Vagina (tissue), 2 donors: ENCODE data around the gene ABCA13. TPM values are rescaled to one million over a fixed set of nuclear protein-coding genes. Genes with fewer than 3 reads are reported as not detected.

Source experiments
- DNase-seq, 2 donors: peaks; one replicate each; pipeline ENCODE4 v3.0.0-alpha.2; 2017; ENCODE audit errors: extremely low spot score in 2 of 2
- H3K27ac ChIP-seq: fragments of 200-600 bp; sonication (generic); one replicate; pipeline ENCODE4 v1.5.1; 2019
- H3K27me3 ChIP-seq: fragments of 200-600 bp; sonication (generic); one replicate; pipeline ENCODE4 v1.5.1; 2019
- H3K36me3 ChIP-seq, 2 donors: fragments of 200-600 bp; sonication (generic); one replicate each; pipeline ENCODE4 v1.5.1; 2017 to 2019
- H3K4me1 ChIP-seq: fragments of 200-600 bp; sonication (generic); one replicate; pipeline ENCODE4 v1.5.1; 2019
- H3K4me3 ChIP-seq, 2 donors: fragments of 200-600 bp; sonication (generic); 1 replicate in 1 of 2; 2 replicates in 1 of 2; pipeline ENCODE4 v1.5.1; 2016 to 2019
- H3K9me3 ChIP-seq: fragments of 200-600 bp; sonication (generic); one replicate; pipeline ENCODE4 v1.5.1; 2019
- CTCF ChIP-seq, 3 experiments: fragments of 450-650 bp in 2 of 3; fragments of 200-600 bp in 1 of 3; sonication (generic) in 1 of 3; IDR thresholded peaks; one replicate each; pipeline ENCODE4 v1.5.1; 2017 to 2019; ENCODE audit warnings: antibody characterized with exemption in 3 of 3, mild to moderate bottlenecking in 2 of 3, moderate library complexity in 2 of 3
- POLR2A ChIP-seq, 2 donors: fragments of 450-650 bp; IDR thresholded peaks; one replicate each; pipeline ENCODE4 v1.6.1; 2017; ENCODE audit warnings: antibody characterized with exemption in 2 of 2, mild to moderate bottlenecking in 2 of 2, moderate library complexity in 2 of 2
- POLR2AphosphoS5 ChIP-seq, 2 donors: sonication (generic); formaldehyde crosslinking; IDR thresholded peaks; one replicate each; pipeline ENCODE4 v1.9.0; 2017; ENCODE audit warnings: antibody characterized with exemption in 2 of 2, mild to moderate bottlenecking in 2 of 2, low read depth in 1 of 2; ENCODE audit not compliant: insufficient read depth in 1 of 2
- intact Hi-C: fragments of 100-400 bp; cut with DNase I; formaldehyde crosslinking; loops from one replicate; pipeline ENCODE4 v1.15.1; 2023
- total RNA-seq: library from RNA; depleted of rRNA; stranded (reverse); fragments of >200 nt; gene quantifications from one replicate; pipeline ENCODE4 v1.2.3, GENCODE V29; 2016

Gene ABCA13
- total RNA-seq, 1 donor from 2014 or later = under 0.01 TPM

- Histone ChIP-seq H3K27ac (no peak overlapping the region), H3K27me3 (no peaks in the 10 kb centered on the region), H3K9me3 (no peaks in the 10 kb centered on the region), H3K36me3 (no peaks in the 10 kb centered on the region), H3K4me1 (no peaks in the 10 kb centered on the region), H3K4me3 (no peak overlapping the region)
- DNase-seq = no peak
- intact Hi-C loops = no loop called here
- TF ChIP-seq POLR2AphosphoS5 (IDR thresholded peaks at IDR 0.05; ENCODE audit: insufficient read depth in 1 of 2, low read depth in 1 of 2) = no peak
- no peak for TF ChIP-seq CTCF (IDR thresholded peaks at IDR 0.05)
- no peak for TF ChIP-seq POLR2A (IDR thresholded peaks at IDR 0.05)
These were observed 22.9 kb upstream of the ABCA13 start for GRCh38 chr7:48148311-48148710.

- Histone ChIP-seq H3K9me3 (no peaks in the 10 kb centered on the region), H3K27me3 (no peaks in the 10 kb centered on the region), H3K4me3 (no peak overlapping the region), H3K4me1 (no peaks in the 10 kb centered on the region), H3K27ac (no peak overlapping the region), H3K36me3 (no peaks in the 10 kb centered on the region)
- intact Hi-C loops = no loop called here
- TF ChIP-seq POLR2A (IDR thresholded peaks at IDR 0.05) (no peak), POLR2AphosphoS5 (IDR thresholded peaks at IDR 0.05; ENCODE audit: insufficient read depth in 1 of 2, low read depth in 1 of 2) (no peak), CTCF (IDR thresholded peaks at IDR 0.05) (no peak)
- DNase-seq = no peak
These were observed 22.2 kb upstream of the ABCA13 start for GRCh38 chr7:48149058-48149457.

- Histone ChIP-seq H3K4me3 (no peak overlapping the region), H3K9me3 (no peaks in the 10 kb centered on the region), H3K27me3 (no peaks in the 10 kb centered on the region), H3K36me3 (no peaks in the 10 kb centered on the region), H3K27ac (no peak overlapping the region), H3K4me1 (no peaks in the 10 kb centered on the region)
- intact Hi-C loops = no loop called here
- DNase-seq = no peak
- no peak for TF ChIP-seq POLR2A (IDR thresholded peaks at IDR 0.05)
- TF ChIP-seq CTCF (IDR thresholded peaks at IDR 0.05) = no peak
- no peak for TF ChIP-seq POLR2AphosphoS5 (IDR thresholded peaks at IDR 0.05; ENCODE audit: insufficient read depth in 1 of 2, low read depth in 1 of 2)
These were observed 21.2 kb upstream of the ABCA13 start for GRCh38 chr7:48150086-48150485.

- Histone ChIP-seq H3K9me3 (no peaks in the 10 kb centered on the region), H3K27me3 (no peaks in the 10 kb centered on the region), H3K36me3 (no peaks in the 10 kb centered on the region), H3K27ac (no peak overlapping the region), H3K4me3 (no peak overlapping the region), H3K4me1 (no peaks in the 10 kb centered on the region)
- DNase-seq = no peak
- TF ChIP-seq CTCF (IDR thresholded peaks at IDR 0.05) (no peak), POLR2AphosphoS5 (IDR thresholded peaks at IDR 0.05; ENCODE audit: insufficient read depth in 1 of 2, low read depth in 1 of 2) (no peak), POLR2A (IDR thresholded peaks at IDR 0.05) (no peak)
- intact Hi-C loops = no loop called here
These were observed 16.4 kb upstream of the ABCA13 start for GRCh38 chr7:48154792-48155413.

- intact Hi-C loops = no loop called here
- no peaks in the 10 kb centered on the region for H3K36me3 ChIP-seq
- no peaks in the 10 kb centered on the region for H3K4me1 ChIP-seq
- H3K27me3 ChIP-seq = no peaks in the 10 kb centered on the region
- TF ChIP-seq POLR2A (IDR thresholded peaks at IDR 0.05) (no peak), CTCF (IDR thresholded peaks at IDR 0.05) (no peak), POLR2AphosphoS5 (IDR thresholded peaks at IDR 0.05; ENCODE audit: insufficient read depth in 1 of 2, low read depth in 1 of 2) (no peak)
- no peak overlapping the region for H3K4me3 ChIP-seq
- no peak for DNase-seq
- H3K27ac ChIP-seq = no peak overlapping the region
- no peaks in the 10 kb centered on the region for H3K9me3 ChIP-seq
These were observed 12.9 kb upstream of the ABCA13 start for GRCh38 chr7:48158404-48158803.
